T-helper 17 cell (primary cell): ENCODE data around the gene OR2H1. TPM values are rescaled to one million over a fixed set of nuclear protein-coding genes. Genes with fewer than 3 reads are reported as not detected.

Experiments
- ATAC-seq: fragments of 150-1000 bp; cut with Tn5 transposase; 2 replicates; pipeline ENCODE4 v1.10.0; 2021; ENCODE audit warnings: mild to moderate bottlenecking, moderate library complexity
- DNase-seq, 3 donors: peaks; one replicate each; pipeline versions ENCODE4 v3.0.0 to v3.0.0-alpha.2; 2020 to 2021
- H3K9me3 ChIP-seq: one replicate; pipeline ENCODE4 v1.7.0; 2013; ENCODE audit warnings: low read length, mild to moderate bottlenecking; ENCODE audit not compliant: control insufficient read depth, poor library complexity, severe bottlenecking
- H3K27ac Mint-ChIP-seq: one replicate; pipeline ENCODE4 v1.8.0; 2022; ENCODE audit warnings: mild to moderate bottlenecking, moderate library complexity, mixed read lengths
- H3K27me3 Mint-ChIP-seq: one replicate; pipeline ENCODE4 v1.8.0; 2022; ENCODE audit warnings: mixed read lengths
- H3K36me3 Mint-ChIP-seq: one replicate; pipeline ENCODE4 v1.8.0; 2022; ENCODE audit warnings: low read depth, mixed read lengths
- H3K4me1 Mint-ChIP-seq: one replicate; pipeline ENCODE4 v1.8.0; 2022; ENCODE audit warnings: mild to moderate bottlenecking, mixed read lengths
- H3K4me3 Mint-ChIP-seq: one replicate; pipeline ENCODE4 v1.8.0; 2022; ENCODE audit warnings: mild to moderate bottlenecking, moderate library complexity, mixed read lengths
- total RNA-seq, 4 donors: library from RNA in 2 of 4; stranded (reverse) in 2 of 4; gene quantifications; one replicate each; pipeline ENCODE4 v1.2.3 and lab custom pipeline; 2022 to 2026

Gene OR2H1
- total RNA-seq, 2 donors from 2014 or later = not detected

- no peaks in the 10 kb centered on the region for H3K36me3 Mint-ChIP-seq
- H3K27me3 Mint-ChIP-seq = peaks cover 39% of the 10 kb centered on the region
- H3K27ac Mint-ChIP-seq = no peak overlapping the region
- DNase-seq (no peak), ATAC-seq (no peak)
- H3K9me3 ChIP-seq = no peaks in the 10 kb centered on the region
- no peaks in the 10 kb centered on the region for H3K4me1 Mint-ChIP-seq
- no peak overlapping the region for H3K4me3 Mint-ChIP-seq
Observed at GRCh38 chr6:29504961-29505360, 48.0 kb downstream of the OR2H1 start.

GRCh38 chr6:29505808-29506207 is 48.9 kb downstream of the OR2H1 start:
- peaks cover 41% of the 10 kb centered on the region for H3K27me3 Mint-ChIP-seq
- no peak overlapping the region for H3K27ac Mint-ChIP-seq

GRCh38 chr6:29506446-29507067 is 49.6 kb downstream of the OR2H1 start:
- Mint-ChIP-seq H3K4me3 (no peak overlapping the region), H3K27ac (no peak overlapping the region), H3K4me1 (no peaks in the 10 kb centered on the region), H3K36me3 (peaks cover 3% of the 10 kb centered on the region), H3K27me3 (peaks cover 46% of the 10 kb centered on the region)
- no peaks in the 10 kb centered on the region for H3K9me3 ChIP-seq
- DNase-seq (no peak), ATAC-seq (no peak)

More at GRCh38 chr6:29505808-29506207, 48.9 kb downstream of the OR2H1 start:
- Mint-ChIP-seq H3K4me1 (no peaks in the 10 kb centered on the region), H3K4me3 (no peak overlapping the region), H3K36me3 (peaks cover 2% of the 10 kb centered on the region)
- ATAC-seq = no peak
- H3K9me3 ChIP-seq = no peaks in the 10 kb centered on the region
- DNase-seq = no peak

- Mint-ChIP-seq H3K4me3 (no peak overlapping the region), H3K27me3 (peaks cover 50% of the 10 kb centered on the region), H3K36me3 (peaks cover 3% of the 10 kb centered on the region), H3K27ac (no peak overlapping the region), H3K4me1 (no peaks in the 10 kb centered on the region)
- DNase-seq (no peak), ATAC-seq (no peak)
- no peaks in the 10 kb centered on the region for H3K9me3 ChIP-seq
Observed at GRCh38 chr6:29507319-29507718, 50.4 kb downstream of the OR2H1 start.

- no peaks in the 10 kb centered on the region for H3K9me3 ChIP-seq
- Mint-ChIP-seq H3K4me3 (no peak overlapping the region), H3K27me3 (peaks cover 36% of the 10 kb centered on the region), H3K36me3 (peaks cover 3% of the 10 kb centered on the region), H3K4me1 (peaks cover 2% of the 10 kb centered on the region), H3K27ac (no peak overlapping the region)
- DNase-seq (no peak), ATAC-seq (no peak)
Observed at GRCh38 chr6:29509239-29509638, 52.3 kb downstream of the OR2H1 start.

GRCh38 chr6:29509711-29510110 is 52.8 kb downstream of the OR2H1 start:
- Mint-ChIP-seq H3K27ac (no peak overlapping the region), H3K27me3 (peaks cover 35% of the 10 kb centered on the region), H3K4me3 (no peak overlapping the region), H3K4me1 (peaks cover 5% of the 10 kb centered on the region), H3K36me3 (peaks cover 5% of the 10 kb centered on the region)
- no peaks in the 10 kb centered on the region for H3K9me3 ChIP-seq
- ATAC-seq (no peak), DNase-seq (no peak)

- no peak overlapping the region for H3K4me3 Mint-ChIP-seq
- DNase-seq (no peak), ATAC-seq (no peak)
- peaks cover 8% of the 10 kb centered on the region for H3K4me1 Mint-ChIP-seq
- H3K27ac Mint-ChIP-seq = no peak overlapping the region
- H3K9me3 ChIP-seq = no peaks in the 10 kb centered on the region
- H3K27me3 Mint-ChIP-seq = peaks cover 30% of the 10 kb centered on the region
- H3K36me3 Mint-ChIP-seq = peaks cover 6% of the 10 kb centered on the region
Observed at GRCh38 chr6:29510202-29510601, 53.2 kb downstream of the OR2H1 start.

GRCh38 chr6:29510746-29511300 is 53.9 kb downstream of the OR2H1 start:
- peaks cover 9% of the 10 kb centered on the region for H3K4me1 Mint-ChIP-seq
- H3K4me3 Mint-ChIP-seq = no peak overlapping the region
- H3K27me3 Mint-ChIP-seq = peaks cover 25% of the 10 kb centered on the region
- H3K9me3 ChIP-seq = no peaks in the 10 kb centered on the region
- no peak for DNase-seq
- peaks cover 6% of the 10 kb centered on the region for H3K36me3 Mint-ChIP-seq
- H3K27ac Mint-ChIP-seq = no peak overlapping the region
- no peak for ATAC-seq

Other genes starting within 250 kb of the OR2H1 start
- gene OR14J1, start 155.5 kb upstream of the OR2H1 start, total RNA-seq = not detected
- not detected for gene OR5V1, start 88.3 kb upstream of the OR2H1 start, total RNA-seq
- gene OR12D3, start 81.9 kb upstream of the OR2H1 start, total RNA-seq = not detected
- not detected for gene OR12D2, start 61.5 kb upstream of the OR2H1 start, total RNA-seq
- not detected for gene OR12D1, start 42.2 kb upstream of the OR2H1 start, total RNA-seq
- not detected for gene OR10C1, start 17.8 kb upstream of the OR2H1 start, total RNA-seq
- not detected for gene OR11A1, start 84 bp upstream of the OR2H1 start, total RNA-seq
- not detected for gene MAS1L, start 30.8 kb downstream of the OR2H1 start, total RNA-seq
- not detected for gene UBD, start 102.6 kb downstream of the OR2H1 start, total RNA-seq
- gene OR2H2, start 128.0 kb downstream of the OR2H1 start, total RNA-seq = not detected
- 100 to 1,000 TPM; 101 to 139 TPM for gene GABBR1, start 176.0 kb downstream of the OR2H1 start, total RNA-seq
- not detected for gene MOG, start 199.9 kb downstream of the OR2H1 start, total RNA-seq
- 1 to 10 TPM in 1 of 2 donors, not detected in 1; 3.1 TPM for gene ZFP57, start 224.0 kb downstream of the OR2H1 start, total RNA-seq